HEK293 (cell line): ENCODE measurements around the gene EIF5B.
"Not testable (repeated sequence)": the region's sequence is repeated elsewhere in the genome, so short reads cannot be mapped to it uniquely, and the experiment has no call there.

ENCODE experiments used
- CTCF ChIA-PET: fragments of 350-600 bp; formaldehyde crosslinking; extraction: SDS; loops from one replicate; lab custom pipeline; 2021; ENCODE audit warnings: antibody characterized with exemption; lab: Yijun Ruan, JAX
- POLR2A ChIA-PET: fragments of 300-600 bp; formaldehyde crosslinking; extraction: SDS; loops from one replicate; lab custom pipeline; 2020; ENCODE audit warnings: antibody characterized with exemption, inconsistent platforms; lab: Yijun Ruan, JAX
- H3K27ac ChIP-seq: fragments of 200-500 bp; sonication (Bioruptor generic); 2 replicates; pipeline ENCODE4 v1.5.1; 2014; ENCODE audit warnings: low read depth, low read length, control low read depth, inconsistent platforms; ENCODE audit errors: extremely low read depth
- H3K36me3 ChIP-seq, 2 experiments: fragments of 200-500 bp in 1 of 2; sonication (Bioruptor generic) in 1 of 2; 1 replicate in 1 of 2; 2 replicates in 1 of 2; pipeline ENCODE4 v1.5.1; 2014 to 2017; ENCODE audit warnings: inconsistent platforms in 2 of 2, low read length in 2 of 2; ENCODE audit not compliant: control insufficient read depth in 2 of 2, insufficient read depth in 1 of 2
- H3K4me1 ChIP-seq: fragments of 200-500 bp; sonication (Bioruptor generic); 2 replicates; pipeline ENCODE4 v1.5.1; 2014; ENCODE audit warnings: mild to moderate bottlenecking, low read length, inconsistent platforms; ENCODE audit not compliant: control insufficient read depth, insufficient read depth
- H3K4me3 ChIP-seq: 2 replicates; pipeline ENCODE4 v1.5.1; 2011; ENCODE audit warnings: low read depth, mild to moderate bottlenecking, control low read depth, low read length, moderate library complexity
- H3K9me3 ChIP-seq: fragments of 200-500 bp; sonication (Bioruptor generic); 2 replicates; pipeline ENCODE4 v1.5.1; 2014; ENCODE audit warnings: low read depth, low read length, inconsistent platforms; ENCODE audit not compliant: control insufficient read depth, insufficient read depth
- BCL11A ChIP-seq: fragments of 450-650 bp; formaldehyde crosslinking; IDR thresholded peaks from 2 replicates; pipeline ENCODE4 v1.5.1; 2016; ENCODE audit warnings: low read depth, missing biosample characterization, missing genetic modification characterization
- FEZF1 ChIP-seq: fragments of 450-650 bp; formaldehyde crosslinking; IDR thresholded peaks from 2 replicates; pipeline ENCODE4 v1.5.1; 2016; ENCODE audit warnings: missing biosample characterization, missing genetic modification characterization
- ZBTB26 ChIP-seq: fragments of 450-650 bp; formaldehyde crosslinking; optimal IDR thresholded peaks from 2 replicates; pipeline ENCODE3; 2016; ENCODE audit warnings: missing biosample characterization, mild to moderate bottlenecking, missing genetic modification characterization
- ZFHX2 ChIP-seq: fragments of 450-650 bp; formaldehyde crosslinking; conservative IDR thresholded peaks from 2 replicates; pipeline ENCODE4 v1.5.1; 2016; ENCODE audit warnings: missing biosample characterization, missing genetic modification characterization
- ZNF114 ChIP-seq: fragments of 450-650 bp; formaldehyde crosslinking; IDR thresholded peaks from 2 replicates; pipeline ENCODE4 v1.5.0; 2017; ENCODE audit warnings: missing biosample characterization, missing genetic modification characterization
- ZNF19 ChIP-seq: fragments of 450-650 bp; formaldehyde crosslinking; IDR thresholded peaks from 2 replicates; pipeline ENCODE4; 2016; ENCODE audit warnings: missing biosample characterization, missing genetic modification characterization, low read depth
- ZNF274 ChIP-seq, 2 experiments: fragments of 200-500 bp in 1 of 2; fragments of 450-650 bp in 1 of 2; sonication (Bioruptor generic) in 1 of 2; formaldehyde crosslinking in 1 of 2; IDR thresholded peaks; 2 replicates each; pipeline versions ENCODE4 v1.5.1 to v1.6.1; 2014 to 2016; ENCODE audit warnings: borderline replicate concordance in 1 of 2, inconsistent platforms in 1 of 2, low read length in 1 of 2, missing biosample characterization in 1 of 2, missing genetic modification characterization in 1 of 2
- ZNF311 ChIP-seq: fragments of 450-650 bp; formaldehyde crosslinking; IDR thresholded peaks from 2 replicates; pipeline ENCODE4 v1.5.1; 2017; ENCODE audit warnings: missing biosample characterization, missing genetic modification characterization, borderline replicate concordance
- ZNF324 ChIP-seq: fragments of 450-650 bp; formaldehyde crosslinking; IDR thresholded peaks from 2 replicates; pipeline ENCODE4 v1.5.1; 2016; ENCODE audit warnings: missing biosample characterization, missing genetic modification characterization
- ZNF341 ChIP-seq: fragments of 450-650 bp; formaldehyde crosslinking; IDR thresholded peaks from 2 replicates; pipeline ENCODE4; 2016; ENCODE audit warnings: low read depth, missing biosample characterization, missing genetic modification characterization
- ZNF354C ChIP-seq: fragments of 450-650 bp; formaldehyde crosslinking; IDR thresholded peaks from 2 replicates; pipeline ENCODE4 v1.5.1; 2016; ENCODE audit warnings: missing biosample characterization, missing genetic modification characterization, low read depth, borderline replicate concordance
- ZNF513 ChIP-seq: fragments of 450-650 bp; IDR thresholded peaks from 2 replicates; pipeline ENCODE4 v1.5.1; 2018; ENCODE audit warnings: missing biosample characterization, missing genetic modification characterization
- ZNF530 ChIP-seq: fragments of 450-650 bp; formaldehyde crosslinking; IDR thresholded peaks from 2 replicates; pipeline ENCODE4 v1.5.1; 2016; ENCODE audit warnings: low read depth, missing biosample characterization, missing genetic modification characterization
- ZNF549 ChIP-seq: fragments of 450-650 bp; IDR thresholded peaks from 2 replicates; pipeline ENCODE4 v1.5.1; 2018; ENCODE audit warnings: missing biosample characterization, missing genetic modification characterization, mild to moderate bottlenecking, inconsistent platforms, moderate library complexity
- ZNF561 ChIP-seq: fragments of 450-650 bp; IDR thresholded peaks from 2 replicates; pipeline ENCODE4 v1.5.1; 2018; ENCODE audit warnings: missing biosample characterization, missing genetic modification characterization, borderline replicate concordance
- ZNF610 ChIP-seq: fragments of 450-650 bp; formaldehyde crosslinking; IDR thresholded peaks from 2 replicates; pipeline ENCODE4 v1.5.1; 2016; ENCODE audit warnings: missing biosample characterization, missing genetic modification characterization, borderline replicate concordance
- TF ChIP-seq, protein P1 (sequence below): fragments of 450-650 bp; formaldehyde crosslinking; IDR thresholded peaks from 2 replicates; pipeline ENCODE4 v1.5.1; 2016; ENCODE audit warnings: missing biosample characterization, missing genetic modification characterization

The EIF5B gene

DNA sequence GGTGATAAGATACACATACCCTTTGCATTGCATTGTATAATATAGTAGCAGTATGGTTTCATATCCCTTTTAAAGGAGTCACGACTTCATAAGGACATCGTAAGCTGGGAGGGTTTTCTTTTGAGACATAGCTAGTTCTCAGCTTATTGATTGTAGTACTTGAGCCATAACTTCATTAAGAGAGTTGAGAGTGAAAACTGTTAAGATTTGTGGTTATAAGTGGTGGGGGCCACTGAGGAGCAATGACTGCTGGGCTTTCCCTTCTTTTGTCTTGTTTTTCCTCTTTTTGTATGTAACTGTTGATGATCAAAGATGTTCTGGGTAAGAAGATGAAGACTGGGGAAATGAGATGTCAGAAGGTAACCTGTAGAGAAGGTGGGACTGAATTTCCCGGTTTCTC, 11.0 kb downstream of the EIF5B start:
- Histone ChIP-seq H3K4me1 (no peaks in the 10 kb centered on the region), H3K36me3 (no peaks in the 10 kb centered on the region), H3K4me3 (no peak overlapping the region), H3K9me3 (no peaks in the 10 kb centered on the region), H3K27ac (no peak overlapping the region)
- POLR2A ChIA-PET: interaction anchor here (2.3 kb wide), 1 partner anchor 12 kb away, joined by 10 read pairs; the partner anchor contains the start of genes EIF5B and TXNDC9
- CTCF ChIA-PET: interaction anchor here (0.9 kb wide), 1 partner anchor 12 kb away, joined by 3 read pairs; no protein-coding TSS in a partner anchor
- no peak for TF ChIP-seq ZNF19 (tag by site-specific recombination)

DNA sequence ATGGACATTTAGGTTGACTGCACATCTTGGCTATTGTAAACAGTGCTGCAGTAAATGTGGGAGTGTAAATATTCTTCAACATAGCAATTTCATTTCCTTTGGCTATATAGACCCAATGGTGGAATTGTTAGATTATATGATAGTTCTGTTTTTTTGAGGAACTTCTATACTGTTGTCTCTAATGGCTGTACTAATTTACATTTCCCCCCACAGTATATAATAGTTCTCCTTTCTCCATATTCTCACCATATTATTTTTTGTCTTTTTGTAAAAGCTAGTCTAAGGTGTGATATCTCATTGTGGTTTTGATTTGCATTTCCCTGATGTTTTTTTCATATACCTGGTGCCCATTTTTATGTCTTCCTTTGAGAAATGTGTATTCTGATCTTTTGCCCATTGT, 13.0 kb downstream of the EIF5B start:
- H3K4me1 ChIP-seq: no peaks in the 10 kb centered on the region
- H3K27ac ChIP-seq: no peak overlapping the region
- H3K4me3 ChIP-seq: no peak overlapping the region
- ChIA-PET POLR2A (interaction anchor here (1.5 kb wide), 1 partner anchor 13 kb away, joined by 3 read pairs; no protein-coding TSS in a partner anchor), CTCF (interaction anchor here (0.6 kb wide), 1 partner anchor 127 kb away, joined by 3 read pairs; no protein-coding TSS in a partner anchor)
- H3K9me3 ChIP-seq: no peaks in the 10 kb centered on the region
- H3K36me3 ChIP-seq: no peaks in the 10 kb centered on the region
- TF ChIP-seq, protein P1, sequence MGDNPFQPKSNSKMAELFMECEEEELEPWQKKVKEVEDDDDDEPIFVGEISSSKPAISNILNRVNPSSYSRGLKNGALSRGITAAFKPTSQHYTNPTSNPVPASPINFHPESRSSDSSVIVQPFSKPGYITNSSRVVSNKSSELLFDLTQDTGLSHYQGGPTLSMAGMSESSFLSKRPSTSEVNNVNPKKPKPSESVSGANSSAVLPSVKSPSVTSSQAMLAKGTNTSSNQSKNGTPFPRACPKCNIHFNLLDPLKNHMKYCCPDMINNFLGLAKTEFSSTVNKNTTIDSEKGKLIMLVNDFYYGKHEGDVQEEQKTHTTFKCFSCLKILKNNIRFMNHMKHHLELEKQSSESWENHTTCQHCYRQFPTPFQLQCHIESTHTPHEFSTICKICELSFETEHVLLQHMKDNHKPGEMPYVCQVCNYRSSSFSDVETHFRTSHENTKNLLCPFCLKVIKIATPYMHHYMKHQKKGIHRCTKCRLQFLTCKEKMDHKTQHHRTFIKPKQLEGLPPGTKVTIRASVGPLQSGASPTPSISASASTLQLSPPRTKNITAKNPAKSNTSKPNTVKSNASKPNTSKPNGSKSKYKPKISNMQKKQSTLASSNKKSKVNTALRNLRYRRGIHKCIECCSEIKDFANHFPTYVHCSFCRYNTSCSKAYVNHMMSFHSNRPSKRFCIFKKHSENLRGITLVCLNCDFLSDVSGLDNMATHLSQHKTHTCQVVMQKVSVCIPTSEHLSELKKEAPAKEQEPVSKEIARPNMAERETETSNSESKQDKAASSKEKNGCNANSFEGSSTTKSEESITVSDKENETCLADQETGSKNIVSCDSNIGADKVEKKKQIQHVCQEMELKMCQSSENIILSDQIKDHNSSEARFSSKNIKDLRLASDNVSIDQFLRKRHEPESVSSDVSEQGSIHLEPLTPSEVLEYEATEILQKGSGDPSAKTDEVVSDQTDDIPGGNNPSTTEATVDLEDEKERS: no peak
- TF ChIP-seq ZNF311 (tag by site-specific recombination) (no peak), BCL11A (no peak), ZNF114 (no peak)

DNA sequence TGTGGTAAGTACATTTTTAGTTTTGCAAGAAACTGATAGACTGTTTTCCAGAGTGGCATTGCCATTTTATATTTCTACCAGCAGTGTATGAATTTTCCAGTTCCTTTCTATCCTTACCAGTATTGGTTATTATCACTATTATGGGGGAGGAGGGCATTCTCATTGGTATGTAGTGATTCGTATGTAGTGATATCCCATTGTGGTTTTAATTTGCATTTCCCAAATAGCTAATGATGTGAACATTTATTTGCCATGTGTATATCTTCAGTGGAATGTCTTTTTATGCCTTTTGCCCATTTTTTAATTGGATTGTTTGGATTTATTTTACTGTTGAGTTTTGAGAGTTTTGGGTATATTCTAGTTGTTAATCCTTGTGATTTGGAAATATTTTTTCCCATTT, 16.9 kb downstream of the EIF5B start:
- TF ChIP-seq ZNF513 (tag by site-specific recombination): no peak
- CTCF ChIA-PET: no interaction called here

DNA sequence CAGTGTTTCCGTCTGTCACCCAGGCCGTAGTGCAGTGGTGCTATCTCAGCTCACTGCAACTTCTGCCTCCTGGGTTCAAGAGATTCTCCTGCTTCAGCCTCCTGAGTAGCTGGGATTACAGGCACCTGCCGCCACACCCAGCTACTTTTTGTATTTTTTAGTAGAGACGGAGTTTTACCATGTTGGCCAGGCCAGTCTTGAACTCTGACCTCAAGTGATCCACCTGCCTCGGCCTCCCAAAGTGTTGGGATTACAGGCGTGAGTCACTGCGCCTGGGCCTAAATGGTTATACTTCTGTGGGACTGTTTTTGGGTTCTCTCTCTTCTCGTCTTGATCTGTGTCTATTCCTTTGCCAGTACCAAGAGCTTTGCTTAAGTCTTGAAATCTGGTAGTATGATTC, 17.6 kb downstream of the EIF5B start:
- H3K4me1 ChIP-seq: peaks cover 13% of the 10 kb centered on the region; the same call in 1 of the 2 replicates
- H3K27ac ChIP-seq, H3K9me3 ChIP-seq, H3K4me3 ChIP-seq, H3K36me3 ChIP-seq, CTCF ChIA-PET: not testable (repeated sequence)
- POLR2A ChIA-PET: interaction anchor here (1.6 kb wide), 1 partner anchor 18 kb away, joined by 16 read pairs; the partner anchor contains the start of gene EIF5B

More for the DNA sequence above, 16.9 kb downstream of the EIF5B start:
- Histone ChIP-seq H3K36me3 (no peaks in the 10 kb centered on the region), H3K9me3 (no peaks in the 10 kb centered on the region), H3K4me3 (no peak overlapping the region), H3K4me1 (peaks cover 13% of the 10 kb centered on the region; the same call in 1 of the 2 replicates), H3K27ac (no peak overlapping the region)
- POLR2A ChIA-PET: interaction anchor here (1.6 kb wide), 1 partner anchor 17 kb away, joined by 16 read pairs; the partner anchor contains the start of gene EIF5B

DNA sequence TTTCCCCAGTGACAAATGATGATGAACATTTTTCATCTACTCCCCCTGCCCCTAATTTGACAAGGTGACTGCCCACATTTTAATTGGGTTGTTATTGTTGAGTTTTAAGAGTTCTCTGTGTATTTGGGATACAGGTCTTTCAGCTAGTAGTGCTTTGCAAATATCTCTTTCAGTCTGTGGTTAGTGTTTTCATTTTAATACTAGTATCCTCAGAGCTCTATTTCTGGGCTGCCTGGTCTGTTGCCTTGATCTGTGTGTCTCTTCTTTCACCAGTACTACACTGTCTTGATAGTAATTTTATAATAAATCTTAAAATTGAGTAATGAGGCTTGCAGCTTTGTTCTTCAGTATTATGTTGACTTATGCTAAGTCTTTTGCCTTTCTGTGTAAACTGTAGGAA, 19.7 kb downstream of the EIF5B start:
- CTCF ChIA-PET: interaction anchor here (0.6 to 3.3 kb wide), 2 partner anchors 20 to 26 kb away, joined by 5 to 11 read pairs; partner anchors contain the start of genes EIF5B and TXNDC9
- POLR2A ChIA-PET: interaction anchor here (2.1 kb wide), 1 partner anchor 20 kb away, joined by 15 read pairs; the partner anchor contains the start of genes EIF5B and TXNDC9
- peaks cover 0 to 7% of the 10 kb centered on the region in 2 experiments; a peak in 2 of 3 replicates for H3K36me3 ChIP-seq
- no peak overlapping the region for H3K27ac ChIP-seq
- no peaks in the 10 kb centered on the region for H3K9me3 ChIP-seq
- peaks cover 13% of the 10 kb centered on the region; the same call in 1 of the 2 replicates for H3K4me1 ChIP-seq
- H3K4me3 ChIP-seq: no peak overlapping the region
- TF ChIP-seq FEZF1 (tag by site-specific recombination) (no peak), ZNF341 (no peak), ZNF324 (tag by site-specific recombination) (no peak), ZNF549 (tag by site-specific recombination) (no peak), ZFHX2 (tag by site-specific recombination) (no peak), ZBTB26 (no peak), ZNF19 (tag by site-specific recombination) (no peak), ZNF561 (tag by site-specific recombination) (no peak), ZNF354C (no peak), ZNF274 (IDR thresholded peaks at IDR 0.05; ENCODE audit: low read length) (no peak), ZNF274 (tag by site-specific recombination; IDR thresholded peaks at IDR 0.05; ENCODE audit: borderline replicate concordance) (no peak), ZNF610 (no peak), ZNF530 (tag by site-specific recombination) (no peak)
